ELF-1 (cell line): ENCODE results near the gene SLC16A11.
A peak's percentile ranks its signal among the peaks of the same experiment; 100 is the strongest.
"Not testable (repeated sequence)": the region's sequence is repeated elsewhere in the genome, so short reads cannot be mapped to it uniquely, and the experiment has no call there.

Experiments
- DNase-seq: peaks from one replicate; pipeline ENCODE4 v3.0.0-alpha.2; 2016; ENCODE audit warnings: low read depth, low spot score

Gene SLC16A11, protein sequence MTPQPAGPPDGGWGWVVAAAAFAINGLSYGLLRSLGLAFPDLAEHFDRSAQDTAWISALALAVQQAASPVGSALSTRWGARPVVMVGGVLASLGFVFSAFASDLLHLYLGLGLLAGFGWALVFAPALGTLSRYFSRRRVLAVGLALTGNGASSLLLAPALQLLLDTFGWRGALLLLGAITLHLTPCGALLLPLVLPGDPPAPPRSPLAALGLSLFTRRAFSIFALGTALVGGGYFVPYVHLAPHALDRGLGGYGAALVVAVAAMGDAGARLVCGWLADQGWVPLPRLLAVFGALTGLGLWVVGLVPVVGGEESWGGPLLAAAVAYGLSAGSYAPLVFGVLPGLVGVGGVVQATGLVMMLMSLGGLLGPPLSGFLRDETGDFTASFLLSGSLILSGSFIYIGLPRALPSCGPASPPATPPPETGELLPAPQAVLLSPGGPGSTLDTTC

DNA sequence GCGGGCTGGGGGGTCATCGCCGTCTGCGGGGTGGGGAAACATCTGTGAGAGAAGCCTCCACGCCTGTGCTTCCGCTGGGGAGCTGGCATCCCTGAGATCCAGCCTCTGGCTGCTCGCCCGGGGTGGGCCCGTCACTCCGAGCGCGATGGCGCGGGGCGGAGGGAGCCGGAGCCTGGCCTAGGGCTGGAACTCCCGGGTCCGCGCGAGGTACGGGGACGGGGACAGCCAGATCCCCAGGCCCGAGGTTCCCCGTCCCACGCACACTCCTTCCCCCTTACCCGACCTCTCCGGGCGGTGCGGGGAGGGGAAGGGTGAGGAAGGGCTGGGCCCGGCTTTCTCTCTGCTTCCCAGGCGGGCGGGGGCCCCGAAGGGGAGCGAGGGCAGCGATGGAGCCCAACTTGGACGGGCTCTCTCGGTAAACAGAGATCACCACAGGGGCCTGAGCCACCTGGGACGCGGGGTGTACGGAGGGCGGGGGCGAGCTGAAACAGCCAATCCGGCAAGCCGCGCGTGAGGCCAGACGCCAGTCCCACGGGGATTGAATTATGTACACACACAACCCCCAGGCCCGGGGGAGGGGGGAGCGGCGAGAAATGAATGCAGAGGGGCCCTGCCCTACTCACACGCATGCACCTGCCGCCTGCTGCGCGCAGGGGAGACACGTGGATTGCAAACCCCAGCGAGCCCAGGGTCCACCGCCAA lies at the start of gene SLC16A11:
Gene SLC16A11, minus strand, starts transcription at position 596 of the 702 bp plus-strand sequence. Its CDS starts 579 bp downstream, at position 17.
- no peak for DNase-seq

DNA sequence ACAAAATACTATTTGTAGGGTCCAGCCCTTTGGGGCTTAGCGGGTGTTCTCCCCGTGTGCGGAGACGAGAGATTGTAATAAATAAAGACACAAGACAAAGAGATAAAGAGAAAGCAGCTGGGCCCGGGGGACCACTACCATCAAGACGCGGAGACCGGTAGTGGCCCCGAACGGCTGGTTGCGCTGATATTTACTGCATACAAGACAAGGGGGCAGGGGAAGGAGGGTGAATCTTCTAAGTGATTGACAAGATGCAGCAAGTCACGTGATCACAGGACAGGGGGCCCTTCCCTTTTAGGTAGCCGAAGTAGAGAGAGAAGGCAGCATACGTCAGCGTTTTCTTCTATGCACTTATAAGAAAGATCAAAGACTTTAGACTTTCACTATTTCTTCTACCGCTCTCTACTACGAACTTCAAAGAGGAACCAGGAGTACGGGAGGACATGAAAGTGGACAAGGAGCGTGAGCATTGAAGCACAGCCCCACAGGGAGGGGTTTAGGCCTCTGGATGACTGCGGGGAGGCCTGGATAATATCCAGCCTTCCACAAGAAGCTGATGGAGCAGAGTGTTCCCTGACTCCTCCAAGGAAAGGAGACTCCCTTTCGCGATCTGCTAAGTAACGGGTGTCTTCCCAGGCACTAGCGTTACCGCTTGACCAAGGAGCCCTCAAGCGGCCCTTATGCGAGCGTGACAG lies 47.6 kb upstream of the SLC16A11 start:
- peak; percentile 29 for DNase-seq

DNA sequence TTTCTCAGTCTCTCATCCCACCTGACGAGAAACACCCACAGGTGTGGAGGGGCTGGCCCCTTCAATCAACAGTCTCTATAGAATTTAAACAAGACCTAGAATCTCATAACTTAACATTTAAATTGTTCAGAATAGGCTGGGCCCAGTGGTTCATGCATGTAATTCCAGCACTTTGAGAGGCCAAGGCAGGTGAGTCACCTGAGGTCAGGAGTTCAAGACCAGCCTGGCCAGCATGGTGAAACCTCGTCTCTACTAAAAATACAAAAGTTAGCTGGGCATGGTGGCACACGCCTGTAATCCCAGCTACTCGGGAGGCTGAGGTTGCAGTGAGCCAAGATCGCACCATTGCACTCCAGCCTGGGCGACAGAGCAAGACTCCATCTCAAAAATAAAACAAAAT lies 45.7 kb upstream of the SLC16A11 start:
- not testable (repeated sequence) for DNase-seq

DNA sequence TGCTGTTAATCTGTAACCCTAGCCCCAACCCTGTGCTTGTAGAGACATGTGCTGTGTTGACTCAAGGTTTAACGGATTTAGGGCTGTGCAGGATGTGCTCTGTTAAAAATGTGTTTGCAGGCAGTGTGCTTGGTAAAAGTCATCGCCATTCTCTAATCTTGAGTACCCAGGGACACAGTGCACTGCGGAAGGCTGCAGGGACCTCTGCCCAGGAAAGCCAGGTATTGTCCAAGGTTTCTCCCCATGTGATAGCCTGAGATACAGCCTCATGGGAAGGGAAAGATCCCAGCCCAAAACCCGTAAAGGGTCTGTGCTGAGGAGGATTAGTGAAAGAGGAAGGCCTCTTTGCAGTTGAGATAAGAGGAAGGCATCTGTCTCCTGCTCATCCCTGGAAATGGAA lies 44.5 kb upstream of the SLC16A11 start:
- DNase-seq = not testable (repeated sequence)

DNA sequence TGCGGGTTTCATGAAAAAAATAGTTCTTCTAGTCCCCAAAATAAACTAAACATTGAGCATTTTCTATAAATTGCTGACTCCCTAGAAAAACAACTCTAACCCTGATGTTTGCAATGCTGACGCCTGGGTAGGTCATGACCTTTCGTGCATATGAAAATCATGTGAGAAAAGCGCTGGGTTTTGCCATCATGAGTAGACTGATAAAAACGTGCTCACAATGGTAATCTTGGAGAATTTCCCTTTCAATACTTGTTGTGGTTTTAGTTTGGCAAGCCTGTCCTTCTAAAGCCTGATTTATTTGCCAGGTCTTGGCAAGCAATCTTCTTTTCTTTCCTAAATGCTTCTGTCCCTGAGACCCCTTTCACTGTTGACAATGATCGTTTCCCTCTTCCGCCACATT lies 40.2 kb upstream of the SLC16A11 start:
- no peak for DNase-seq

DNA sequence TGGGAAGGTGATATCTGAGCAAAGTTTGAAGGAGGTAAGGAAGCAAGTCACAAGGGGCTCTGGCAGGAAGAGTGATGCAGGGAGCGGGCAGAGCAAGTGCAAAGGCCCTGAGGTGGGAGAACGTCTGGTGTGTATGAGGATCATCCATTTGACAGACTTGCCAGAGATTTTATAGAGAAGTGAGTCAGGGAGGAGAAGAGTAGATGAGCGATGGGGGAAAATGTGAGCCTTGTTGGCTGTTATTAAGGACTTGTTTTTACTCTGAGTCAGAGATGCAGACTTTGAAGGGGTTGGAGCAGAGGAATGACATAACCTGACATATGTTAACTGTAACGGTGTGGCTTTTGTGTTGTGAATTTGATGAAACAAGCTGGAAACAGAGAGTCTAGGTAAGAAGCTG lies 39.7 kb upstream of the SLC16A11 start:
- no peak for DNase-seq

DNA sequence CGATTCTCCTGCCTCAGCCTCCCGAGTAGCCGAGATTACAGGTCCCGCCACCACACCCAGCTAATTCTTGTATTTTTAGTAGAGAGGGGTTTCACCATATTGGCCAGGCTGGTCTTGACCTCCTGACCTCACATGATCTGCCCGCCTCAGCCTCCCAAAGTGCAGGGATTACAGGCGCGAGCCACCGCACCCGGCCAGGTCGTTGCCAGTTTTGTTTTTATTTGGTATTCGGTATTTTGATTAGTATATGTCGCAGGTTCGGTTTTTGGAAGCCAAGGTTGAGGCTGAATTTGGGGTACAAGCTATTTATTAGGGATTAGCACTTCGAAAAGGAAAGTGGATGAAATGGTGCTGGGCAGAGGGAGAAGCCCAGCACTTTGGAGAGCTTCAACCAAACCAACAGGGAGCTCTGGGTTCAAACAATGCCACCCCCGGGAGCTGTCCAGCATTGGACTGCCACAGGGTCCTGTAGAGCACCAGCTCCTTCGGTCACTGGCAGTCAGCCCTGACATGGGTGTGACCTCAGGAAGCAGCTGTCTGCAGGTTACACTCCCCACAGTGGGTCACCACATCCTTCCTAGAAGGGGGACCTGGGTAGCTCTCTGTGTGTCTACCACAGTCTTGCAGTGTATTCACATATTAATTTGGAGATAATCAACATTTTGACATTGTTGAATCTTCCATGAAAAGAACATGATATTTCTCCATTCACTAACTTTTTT lies 37.6 kb upstream of the SLC16A11 start:
- no peak for DNase-seq

DNA sequence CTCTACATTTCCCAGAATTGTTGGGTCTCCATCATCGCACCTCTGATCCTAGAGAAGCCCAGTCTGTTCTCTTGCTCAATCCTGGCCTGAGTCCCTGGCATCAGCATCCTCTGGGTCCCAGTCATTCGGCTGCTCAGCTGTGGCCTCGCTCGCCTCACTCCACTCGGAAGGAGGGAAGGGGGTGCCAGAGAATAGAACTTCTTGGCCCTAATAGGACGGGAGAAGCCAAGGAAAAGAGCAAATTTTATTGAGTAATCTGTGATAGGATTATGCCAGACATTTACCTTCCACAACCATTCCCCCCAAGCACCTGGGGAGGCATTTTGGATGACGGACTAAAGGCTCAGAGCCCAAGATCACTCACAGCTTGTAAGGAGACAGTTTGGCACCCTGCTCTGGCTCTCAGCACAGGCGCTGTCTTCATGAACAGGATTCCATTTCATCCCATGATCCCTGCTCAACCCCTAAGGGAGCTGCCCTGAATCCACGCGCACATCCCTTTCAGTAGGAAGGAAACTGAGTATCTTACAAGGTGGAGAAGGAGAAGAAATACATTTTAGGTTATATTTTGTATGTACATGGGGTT lies 36.7 kb upstream of the SLC16A11 start:
- no peak for DNase-seq

DNA sequence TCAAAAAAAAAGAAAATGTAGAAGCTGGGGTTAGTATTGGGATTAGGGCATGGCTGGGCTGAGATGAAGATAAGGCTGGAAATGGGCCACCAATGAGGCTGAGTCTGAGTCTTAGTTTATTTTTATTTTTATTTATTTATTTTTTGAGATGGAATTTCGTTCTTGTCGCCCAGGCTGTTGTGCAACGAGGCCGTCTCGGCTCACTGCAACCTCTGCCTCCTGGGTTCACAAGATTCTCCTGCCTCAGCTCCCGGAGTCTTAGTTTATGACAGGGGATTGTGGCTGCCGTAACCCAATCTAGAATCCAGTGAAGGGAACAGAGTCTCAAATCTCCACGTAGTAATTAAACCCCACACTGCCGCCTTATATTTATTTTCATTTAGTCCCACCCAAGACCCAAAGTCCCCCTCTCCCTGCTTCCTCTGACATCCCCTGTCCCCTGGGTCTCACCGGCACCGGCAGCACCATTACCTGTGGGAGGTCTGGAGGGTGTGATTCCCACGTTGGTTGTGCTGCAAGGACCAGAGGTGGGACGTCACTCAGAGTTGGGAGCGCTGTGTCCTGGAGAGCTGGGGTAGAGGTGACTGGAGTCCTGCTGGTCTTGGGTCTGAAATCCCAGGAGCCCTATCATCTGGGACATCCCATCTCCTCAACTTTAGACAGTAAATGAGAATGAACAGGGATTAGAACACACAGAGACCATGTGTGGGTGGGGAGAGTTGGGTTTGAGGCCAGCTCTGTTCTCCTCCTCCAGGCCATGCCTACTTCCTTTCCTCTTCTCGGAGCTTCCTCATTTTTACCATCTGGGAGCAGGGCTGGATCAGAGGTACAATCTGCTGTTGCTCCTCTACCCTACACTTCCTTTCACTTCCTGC lies 35.9 kb upstream of the SLC16A11 start, which contains the start of gene CLEC10A:
Gene CLEC10A, minus strand, starts transcription at position 671 of the 875 bp plus-strand sequence. CDS start 1,439 bp downstream, outside the sequence.
- no peak for DNase-seq

DNA sequence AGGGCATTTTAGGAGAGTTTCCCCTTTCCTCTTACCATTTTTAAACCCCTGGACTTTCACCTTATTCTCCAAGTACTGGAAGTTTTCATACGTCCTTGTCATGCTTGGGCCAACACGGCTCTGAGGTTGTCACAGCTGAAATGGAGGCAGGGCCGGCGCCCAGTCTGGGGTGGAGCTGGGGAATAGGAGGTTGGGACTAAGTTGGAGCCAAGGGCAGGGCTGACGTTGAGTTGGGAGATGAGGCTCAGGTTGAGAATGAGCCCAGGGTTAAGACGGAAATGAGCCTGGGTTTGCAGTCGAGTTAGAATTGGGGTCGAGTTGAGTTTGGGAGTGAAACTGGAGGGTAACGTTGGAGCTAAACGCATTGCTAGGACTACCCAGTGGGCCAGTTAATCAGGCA lies 34.8 kb upstream of the SLC16A11 start:
- no peak for DNase-seq

DNA sequence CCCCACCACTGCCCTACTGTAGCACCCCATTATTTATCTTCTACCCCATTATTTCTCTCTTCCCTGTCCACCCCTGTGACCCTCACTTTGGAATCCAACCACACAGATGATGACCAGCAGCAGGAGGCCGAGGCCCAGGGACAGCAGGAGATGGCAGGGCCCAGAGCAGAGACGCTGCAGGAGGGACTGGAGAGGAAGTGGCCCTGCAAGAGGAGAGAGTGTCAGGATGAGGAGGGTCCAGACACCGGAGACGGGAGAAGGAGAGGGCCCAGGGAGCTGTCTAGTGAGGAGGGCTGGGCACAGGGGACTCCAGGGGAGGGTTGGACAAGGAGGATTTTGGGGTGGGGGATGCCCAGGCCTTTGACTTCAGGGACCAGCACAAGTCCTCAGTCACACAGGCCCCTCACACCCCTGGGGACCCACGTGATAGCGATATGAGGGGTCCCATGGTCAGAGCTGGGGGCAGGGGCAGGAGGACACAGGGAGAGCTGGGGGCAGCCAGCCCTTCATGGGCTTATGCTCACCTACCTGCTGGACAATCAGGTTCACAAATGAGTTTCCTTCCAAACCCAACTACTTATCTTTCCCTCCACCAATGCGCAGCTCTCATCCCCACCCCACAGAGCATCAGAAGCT lies 34.1 kb upstream of the SLC16A11 start:
- DNase-seq = no peak

DNA sequence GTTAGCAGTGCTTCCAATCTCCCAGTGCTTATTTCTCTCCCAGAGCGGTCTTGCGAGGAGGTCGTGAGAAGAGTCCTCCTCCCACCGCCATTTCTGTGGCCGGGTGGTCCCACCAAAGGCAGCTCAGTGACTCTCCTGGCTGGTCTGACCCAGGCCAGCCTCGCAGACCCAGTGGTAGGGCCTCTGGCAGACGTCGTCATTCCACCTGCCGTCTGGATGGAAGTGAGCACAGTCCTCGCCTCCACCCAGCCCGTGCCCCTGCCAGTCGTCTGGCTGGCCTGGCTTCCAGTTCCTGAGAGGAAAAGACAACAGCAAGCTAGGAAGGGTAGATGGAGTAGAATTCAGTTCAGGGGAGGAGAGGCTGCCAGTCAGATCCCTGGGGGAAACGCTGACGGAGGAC lies 31.0 kb upstream of the SLC16A11 start:
- DNase-seq = no peak

DNA sequence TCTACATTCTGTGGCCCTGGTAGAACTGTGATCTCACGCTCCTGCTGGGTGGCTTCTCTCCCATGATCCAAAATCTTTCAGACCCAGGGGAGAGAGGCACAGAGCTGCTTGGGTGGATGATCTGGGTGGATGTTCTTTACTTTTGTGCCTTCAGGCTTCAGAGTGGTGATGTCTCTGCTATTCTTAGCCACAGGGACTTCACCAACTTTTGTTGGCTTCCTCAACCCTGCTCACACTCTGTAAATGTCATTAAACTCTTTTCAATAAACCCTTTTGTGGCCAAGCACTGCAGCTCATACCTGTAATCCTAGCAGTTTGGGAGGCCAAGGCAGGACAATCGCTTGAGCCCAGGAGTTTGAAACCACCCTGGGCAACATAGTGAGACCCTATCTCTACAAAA lies 28.5 kb upstream of the SLC16A11 start:
- no peak for DNase-seq

DNA sequence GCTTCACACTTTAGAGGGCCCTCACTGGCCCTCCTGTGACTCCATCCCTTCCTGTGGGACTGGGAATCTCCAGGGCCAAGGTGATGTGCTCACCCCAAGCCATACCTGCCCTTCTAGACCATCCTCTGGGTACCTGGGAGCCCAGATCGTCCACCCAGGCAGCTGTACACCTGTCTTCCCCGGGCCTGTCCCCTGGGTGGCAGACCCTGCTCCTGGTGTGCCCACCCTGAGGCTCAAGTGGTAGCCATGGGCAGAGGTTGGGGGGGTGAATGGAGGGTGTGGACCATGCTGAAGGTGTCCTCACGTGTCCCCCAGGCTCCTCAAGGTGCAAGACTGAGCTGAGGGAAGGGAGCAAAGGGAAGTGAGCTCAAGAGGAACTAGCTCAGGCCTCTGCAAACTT lies 26.8 kb upstream of the SLC16A11 start:
- DNase-seq = no peak

DNA sequence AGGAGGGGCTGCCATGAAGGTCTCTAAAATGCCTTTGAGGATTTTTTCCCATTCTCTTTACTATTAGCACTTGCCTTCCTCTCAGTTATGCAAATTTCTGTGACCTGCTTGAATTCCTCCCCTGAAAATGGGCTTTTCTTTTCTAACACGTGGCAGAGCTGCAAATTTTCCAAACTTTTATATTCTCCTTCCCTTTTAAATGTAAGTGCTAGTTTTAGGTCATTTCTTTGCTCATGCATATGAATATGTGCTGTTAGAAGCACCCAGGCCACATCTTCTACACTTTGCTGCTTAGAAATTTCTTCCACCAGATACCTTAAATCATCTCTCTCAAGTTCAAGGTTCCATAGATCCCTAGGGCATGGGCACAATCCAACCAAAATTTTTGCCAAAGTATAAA lies 24.4 kb upstream of the SLC16A11 start:
- DNase-seq = no peak

DNA sequence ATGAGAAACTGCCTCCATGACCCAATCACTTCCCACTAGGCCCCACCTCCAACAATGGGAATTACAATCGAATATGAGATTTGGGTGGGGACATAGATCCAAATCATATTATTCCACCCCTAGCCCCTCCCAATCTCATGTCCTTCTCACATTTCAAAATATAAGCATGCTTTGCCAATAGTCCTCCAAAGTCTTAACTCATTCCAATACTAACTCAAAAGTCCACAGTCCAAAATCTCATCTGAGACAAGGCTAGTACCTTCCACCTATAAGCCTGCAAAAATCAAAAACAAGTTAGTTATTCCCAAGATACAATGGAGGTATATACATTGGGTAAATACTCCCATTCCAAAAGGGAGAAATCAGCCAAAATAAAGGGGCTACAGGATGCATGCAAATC lies 23.3 kb upstream of the SLC16A11 start:
- DNase-seq = no peak

DNA sequence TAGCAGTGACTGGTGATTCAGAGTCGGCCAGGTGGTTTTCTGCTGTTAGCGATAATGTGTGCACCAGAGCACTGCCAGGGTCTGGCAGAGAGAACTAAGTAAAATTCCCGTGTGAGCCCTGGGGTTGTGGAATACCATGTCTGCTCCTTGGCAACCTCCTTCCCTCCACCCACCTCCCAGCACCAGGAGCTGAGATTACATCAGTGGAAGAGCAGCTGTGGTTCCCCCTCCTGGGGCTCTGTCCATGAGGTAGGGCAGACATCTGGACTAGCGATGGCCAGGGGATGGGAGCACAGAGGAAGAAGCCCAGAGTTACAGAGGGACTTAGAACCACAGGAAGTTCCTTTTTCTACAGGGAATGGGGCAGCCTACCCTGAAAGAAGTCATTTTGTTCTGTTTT lies 20.4 kb upstream of the SLC16A11 start:
- no peak for DNase-seq

DNA sequence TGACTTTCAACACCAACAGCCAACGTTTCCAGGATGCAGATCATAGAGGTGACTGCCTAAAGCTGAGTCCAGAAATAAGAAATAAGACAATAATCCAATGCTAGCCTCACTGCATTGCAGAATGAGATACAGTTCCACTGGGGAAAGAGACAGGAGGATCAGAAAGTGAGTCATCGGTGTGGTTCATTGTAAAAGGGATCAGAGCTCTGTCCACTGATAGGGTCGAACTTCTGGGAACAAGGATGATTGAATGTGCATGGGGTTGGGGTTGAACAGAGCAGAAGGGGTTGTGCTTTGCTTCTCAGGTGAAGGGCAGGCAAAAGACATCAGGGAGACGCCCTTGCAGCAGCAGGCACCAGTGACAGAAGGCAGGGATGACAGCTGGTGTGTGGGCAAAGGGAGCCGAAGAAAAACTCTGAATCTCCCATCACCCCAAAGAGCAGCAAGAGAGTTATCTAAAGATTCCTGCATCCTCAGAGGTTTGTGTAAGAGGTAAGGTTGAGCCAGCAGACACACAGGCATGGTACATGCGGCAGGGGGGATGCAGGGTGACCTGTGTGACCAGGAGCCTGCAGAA lies 19.7 kb upstream of the SLC16A11 start:
- no peak for DNase-seq

DNA sequence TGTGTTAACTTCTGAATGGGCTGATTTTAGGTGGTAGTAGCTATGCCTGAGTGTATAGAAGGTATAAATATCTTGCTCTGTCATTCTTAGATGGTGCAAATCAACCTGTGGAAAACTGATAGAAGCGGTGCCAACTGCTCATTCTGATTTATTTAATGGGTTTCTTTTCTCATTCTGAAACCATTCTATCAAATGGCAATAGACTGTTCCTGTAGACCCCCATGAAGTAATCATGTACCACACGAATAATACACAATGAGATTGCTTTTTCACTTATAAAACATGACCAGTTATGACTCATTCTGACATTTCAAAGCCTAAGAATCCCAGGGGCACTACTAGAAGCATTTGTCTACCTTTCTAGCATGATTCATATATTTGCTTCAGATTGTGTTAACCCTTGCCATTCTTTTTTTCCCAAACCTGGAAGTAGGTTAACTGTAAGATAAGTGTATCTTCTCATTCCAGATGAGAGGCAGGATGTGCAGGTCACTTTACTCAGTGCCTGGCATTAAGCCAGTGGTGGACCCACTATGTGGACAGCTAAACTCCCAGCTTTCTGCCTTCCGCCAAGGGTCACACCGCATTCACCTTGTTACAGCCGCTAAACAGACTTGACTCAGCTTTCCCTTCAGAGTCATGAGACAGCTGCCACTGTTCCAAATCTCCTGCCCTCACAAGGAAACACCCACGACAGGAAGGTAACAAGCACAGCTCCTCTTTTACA lies 16.4 kb upstream of the SLC16A11 start:
- DNase-seq = no peak
